HCT116 (cell line): ENCODE data around the gene PKN1. TPM values are rescaled to one million over a fixed set of nuclear protein-coding genes. Genes with fewer than 3 reads are reported as not detected.

Experiments used
- ATAC-seq: fragments of 200-7000 bp; cut with Tn5 transposase; 2 replicates; pipeline ENCODE4 v1.9.1; 2020; ENCODE audit warnings: mild to moderate bottlenecking, moderate library complexity
- BruUV-seq: library from RNA; stranded (reverse); fragments of 400-500 nt; replicated peaks from 2 replicates; lab custom pipeline; 2021; lab: Mats Ljungman, UMichigan
- CTCF ChIA-PET: fragments of 300-600 bp; sonication (Branson Sonifier 250); formaldehyde crosslinking; loops from one replicate; lab custom pipeline; 2021; ENCODE audit warnings: antibody characterized with exemption; lab: Charles Lee
- POLR2A ChIA-PET: fragments of 300-600, 350-600 bp; sonication (Branson Sonifier 250); formaldehyde crosslinking; loops from one replicate; lab custom pipeline; 2021; ENCODE audit warnings: antibody characterized with exemption; lab: Charles Lee
- RAD21 ChIA-PET, 2 experiments: fragments of 300-600 bp; sonication (Branson Sonifier 250); formaldehyde crosslinking; loops; one replicate each; lab custom pipeline; 2023; ENCODE audit warnings: low total read pairs in 2 of 2; ENCODE audit not compliant: uncharacterized antibody in 2 of 2, unreplicated experiment in 2 of 2, low non-redundant PET in 1 of 2; lab: Charles Lee
- DNase-seq: peaks from one replicate; pipeline ENCODE4 v3.0.0-alpha.2; 2010; ENCODE audit warnings: low read depth, low spot score
- H2AFZ ChIP-seq: fragments of 200-600 bp; shearing (Covaris generic), sonication (generic); 2 replicates; pipeline ENCODE4 v1.6.1; 2017; ENCODE audit warnings: low read depth, mixed run types, mixed read lengths, antibody characterized with exemption, low read length; ENCODE audit not compliant: poor library complexity, severe bottlenecking
- H3K27ac ChIP-seq: 2 replicates; pipeline ENCODE4 v1.5.1; 2012; ENCODE audit warnings: low read depth, low read length
- H3K27me3 ChIP-seq: fragments of 200-600 bp; sonication (generic); 2 replicates; pipeline ENCODE4 v1.6.1; 2016; ENCODE audit warnings: mixed run types, low read length, mixed read lengths; ENCODE audit not compliant: insufficient read depth
- H3K36me3 ChIP-seq, 2 experiments: fragments of 200-500 bp in 1 of 2; fragments of 200-600 bp in 1 of 2; sonication (Bioruptor generic) in 1 of 2; sonication (generic) in 1 of 2; 2 replicates each; pipeline versions ENCODE4 v1.5.1 to v1.6.1; 2014 to 2016; ENCODE audit warnings: low read length in 2 of 2, inconsistent platforms in 1 of 2, mixed read lengths in 1 of 2, mixed run types in 1 of 2; ENCODE audit not compliant: insufficient read depth in 2 of 2, control insufficient read depth in 1 of 2
- H3K4me1 ChIP-seq, 2 experiments: fragments of 200-600 bp in 1 of 2; sonication (generic) in 1 of 2; 2 replicates each; pipeline versions ENCODE4 v1.5.1 to v1.6.1; 2012 to 2017; ENCODE audit warnings: low read length in 2 of 2, inconsistent platforms in 1 of 2, mild to moderate bottlenecking in 1 of 2, mixed read lengths in 1 of 2, mixed run types in 1 of 2, moderate library complexity in 1 of 2; ENCODE audit not compliant: insufficient read depth in 2 of 2, control insufficient read depth in 1 of 2
- H3K4me2 ChIP-seq: fragments of 200-600 bp; sonication (generic); 2 replicates; pipeline ENCODE4 v1.6.1; 2017; ENCODE audit warnings: mixed run types, low read length, mixed read lengths
- H3K4me3 ChIP-seq, 2 experiments: fragments of 200-600 bp in 1 of 2; sonication (generic) in 1 of 2; replicated peaks in 1 of 2; 2 replicates each; pipeline ENCODE4 v1.5.1; 2011 to 2016; ENCODE audit warnings: low read length in 2 of 2, control low read depth in 1 of 2, low read depth in 1 of 2, mild to moderate bottlenecking in 1 of 2, mixed read lengths in 1 of 2, mixed run types in 1 of 2
- H3K79me2 ChIP-seq: fragments of 200-600 bp; sonication (generic); 2 replicates; pipeline ENCODE4 v1.6.1; 2017; ENCODE audit warnings: mild to moderate bottlenecking, mixed run types, low read length, moderate library complexity, mixed read lengths; ENCODE audit not compliant: insufficient read depth
- H3K9ac ChIP-seq: fragments of 200-600 bp; sonication (generic); 2 replicates; pipeline ENCODE4 v1.6.1; 2016; ENCODE audit warnings: low read length, mixed read lengths
- H3K9me2 ChIP-seq: fragments of 200-600 bp; sonication (generic), shearing (Covaris generic); 2 replicates; pipeline ENCODE4 v1.6.1; 2017; ENCODE audit warnings: mixed run types, mild to moderate bottlenecking, moderate library complexity; ENCODE audit not compliant: insufficient read depth
- H3K9me3 ChIP-seq, 2 experiments: fragments of 200-500 bp in 1 of 2; fragments of 200-600 bp in 1 of 2; sonication (Bioruptor generic) in 1 of 2; sonication (generic) in 1 of 2; 2 replicates each; pipeline ENCODE4 v1.6.1; 2014 to 2017; ENCODE audit warnings: low read length in 2 of 2, mixed read lengths in 2 of 2, inconsistent platforms in 1 of 2, low read depth in 1 of 2, mild to moderate bottlenecking in 1 of 2, mixed run types in 1 of 2, moderate library complexity in 1 of 2; ENCODE audit not compliant: control insufficient read depth in 1 of 2, insufficient read depth in 1 of 2
- H4K20me1 ChIP-seq: fragments of 200-600 bp; sonication (generic), shearing (Covaris generic); 2 replicates; pipeline ENCODE4 v1.6.1; 2017; ENCODE audit warnings: mixed run types, mild to moderate bottlenecking, moderate library complexity; ENCODE audit not compliant: insufficient read depth
- CBX3 ChIP-seq: IDR thresholded peaks from 2 replicates; pipeline ENCODE4 v1.6.1; 2012; ENCODE audit warnings: low read depth
- CEBPB ChIP-seq: IDR thresholded peaks from 2 replicates; pipeline ENCODE4 v1.6.1; 2012; ENCODE audit warnings: low read depth
- EGR1 ChIP-seq: IDR thresholded peaks from 2 replicates; pipeline ENCODE4 v1.6.1; 2012; ENCODE audit warnings: low read depth
- ELF1 ChIP-seq: IDR thresholded peaks from 2 replicates; pipeline ENCODE4 v1.6.1; 2012; ENCODE audit warnings: low read depth, borderline replicate concordance
- EZH2 ChIP-seq: fragments of 200-600 bp; sonication (generic); IDR thresholded peaks from 2 replicates; pipeline ENCODE4 v1.6.1; 2017; ENCODE audit warnings: antibody characterized with exemption, mixed run types
- EZH2phosphoT487 ChIP-seq: fragments of 200-600 bp; IDR thresholded peaks from 2 replicates; pipeline ENCODE4 v1.6.1; 2018; ENCODE audit warnings: antibody characterized with exemption, borderline replicate concordance
- MAX ChIP-seq: IDR thresholded peaks from 2 replicates; pipeline ENCODE4 v1.6.1; 2012
- POLR2AphosphoS5 ChIP-seq: IDR thresholded peaks from 2 replicates; pipeline ENCODE4 v1.6.1; 2011; ENCODE audit warnings: mild to moderate bottlenecking, low read depth, low read length, moderate library complexity
- SP1 ChIP-seq: IDR thresholded peaks from 2 replicates; pipeline ENCODE4 v1.6.1; 2012; ENCODE audit warnings: low read depth
- SRF ChIP-seq: IDR thresholded peaks from 2 replicates; pipeline ENCODE4 v1.6.1; 2012; ENCODE audit warnings: low read depth
- TCF7L2 ChIP-seq: IDR thresholded peaks from 2 replicates; pipeline ENCODE4 v1.7.0; 2011; ENCODE audit warnings: borderline replicate concordance, inconsistent platforms; ENCODE audit not compliant: insufficient read depth, insufficient read length; ENCODE audit errors: extremely low read depth
- YY1 ChIP-seq: IDR thresholded peaks from 2 replicates; pipeline ENCODE4 v1.6.1; 2011; ENCODE audit warnings: low read length, low read depth, moderate library complexity, mild to moderate bottlenecking; ENCODE audit not compliant: insufficient replicate concordance; ENCODE audit errors: extremely low read depth
- ZFX ChIP-seq: fragments of 450-650 bp; IDR thresholded peaks from 2 replicates; pipeline ENCODE4 v1.6.1; 2017
- ZNF274 ChIP-seq: fragments of 200-500 bp; sonication (Bioruptor generic); IDR thresholded peaks from 2 replicates; pipeline ENCODE4 v1.6.1; 2014; ENCODE audit warnings: mild to moderate bottlenecking, low read depth, low read length, inconsistent platforms
- intact Hi-C: fragments of 100-400 bp; cut with micrococcal nuclease; formaldehyde crosslinking; loops from 2 replicates; pipeline ENCODE4 v1.10.0; 2022
- total RNA-seq: library from RNA; stranded (reverse); gene quantifications from one replicate; pipeline ENCODE4 v1.2.1, GENCODE V29; 2021; ENCODE audit not compliant: unreplicated experiment
- TF ChIP-seq, protein P1 (sequence below), 3 experiments: fragments of 200-600 bp in 1 of 3; sonication (generic) in 1 of 3; IDR thresholded peaks in 2 of 3; conservative IDR thresholded peaks in 1 of 3; 2 replicates each; pipeline ENCODE4 v1.5.1; 2012 to 2017; ENCODE audit warnings: low read depth in 2 of 3, low read length in 2 of 3, antibody characterized with exemption in 1 of 3, borderline replicate concordance in 1 of 3, control low read depth in 1 of 3, mild to moderate bottlenecking in 1 of 3, mixed read lengths in 1 of 3, mixed run types in 1 of 3, moderate library complexity in 1 of 3; ENCODE audit not compliant: insufficient read depth in 1 of 3

The PKN1 gene
- total RNA-seq, 1 experiment from 2014 or later: 248 TPM

GRCh38 chr19:14416817-14417231 lies 16.3 kb upstream of the PKN1 start:
- peak overlapping the region; percentile 74 for H3K4me2 ChIP-seq
- peak overlapping the region; percentile 8 to 69; a peak in 1 of 4 replicates for H3K4me3 ChIP-seq
- POLR2A ChIA-PET: no interaction called here
- RAD21 ChIA-PET: no interaction called here
- TF ChIP-seq SRF: no peak
- TF ChIP-seq ZNF274: no peak
- no peak for TF ChIP-seq EGR1
- no peak for TF ChIP-seq ZFX
- TF ChIP-seq TCF7L2: no peak
- no peak for TF ChIP-seq CBX3
- TF ChIP-seq, protein P1, sequence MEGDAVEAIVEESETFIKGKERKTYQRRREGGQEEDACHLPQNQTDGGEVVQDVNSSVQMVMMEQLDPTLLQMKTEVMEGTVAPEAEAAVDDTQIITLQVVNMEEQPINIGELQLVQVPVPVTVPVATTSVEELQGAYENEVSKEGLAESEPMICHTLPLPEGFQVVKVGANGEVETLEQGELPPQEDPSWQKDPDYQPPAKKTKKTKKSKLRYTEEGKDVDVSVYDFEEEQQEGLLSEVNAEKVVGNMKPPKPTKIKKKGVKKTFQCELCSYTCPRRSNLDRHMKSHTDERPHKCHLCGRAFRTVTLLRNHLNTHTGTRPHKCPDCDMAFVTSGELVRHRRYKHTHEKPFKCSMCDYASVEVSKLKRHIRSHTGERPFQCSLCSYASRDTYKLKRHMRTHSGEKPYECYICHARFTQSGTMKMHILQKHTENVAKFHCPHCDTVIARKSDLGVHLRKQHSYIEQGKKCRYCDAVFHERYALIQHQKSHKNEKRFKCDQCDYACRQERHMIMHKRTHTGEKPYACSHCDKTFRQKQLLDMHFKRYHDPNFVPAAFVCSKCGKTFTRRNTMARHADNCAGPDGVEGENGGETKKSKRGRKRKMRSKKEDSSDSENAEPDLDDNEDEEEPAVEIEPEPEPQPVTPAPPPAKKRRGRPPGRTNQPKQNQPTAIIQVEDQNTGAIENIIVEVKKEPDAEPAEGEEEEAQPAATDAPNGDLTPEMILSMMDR (IDR thresholded peaks at IDR 0.05 in 2 of 3, conservative IDR thresholded peaks at IDR 0.05 in 1 of 3; ENCODE audit: borderline replicate concordance in 1 of 3, insufficient read depth in 1 of 3, low read depth in 2 of 3, low read length in 2 of 3): no peak
- no peak for TF ChIP-seq ELF1
- no peak for TF ChIP-seq SP1
- no peak for TF ChIP-seq POLR2AphosphoS5
- no peak for TF ChIP-seq EZH2
- no peak for TF ChIP-seq MAX
- TF ChIP-seq CEBPB: no peak
- TF ChIP-seq YY1: no peak
- TF ChIP-seq EZH2phosphoT487: no peak
- H3K9me2 ChIP-seq: no peaks in the 10 kb centered on the region
- no peak overlapping the region for H2AFZ ChIP-seq
- no peak for DNase-seq
- no peaks in the 10 kb centered on the region for H3K9me3 ChIP-seq
- no TSS peak for BruUV-seq
- CTCF ChIA-PET: no interaction called here
- peaks cover 12 to 15% of the 10 kb centered on the region in 2 experiments for H3K36me3 ChIP-seq
- H4K20me1 ChIP-seq: peaks cover 21% of the 10 kb centered on the region; the same call in 1 of the 2 replicates
- intact Hi-C loops: no loop called here
- H3K27ac ChIP-seq: peak overlapping the region; percentile 38; the same call in 1 of the 2 replicates
- no peaks in the 10 kb centered on the region for H3K27me3 ChIP-seq
- peaks cover 71% of the 10 kb centered on the region for H3K79me2 ChIP-seq
- ATAC-seq: no peak
- H3K9ac ChIP-seq: 0 out of 2 replicates have a peak overlapping the region, but pooled peaks have one; percentile 5
- H3K4me1 ChIP-seq: peaks cover 12 to 29% of the 10 kb centered on the region in 2 experiments
